GM19328 (cell line): Measurements from ENCODE around the gene MTHFD1L.

Experiments
- ATAC-seq: cut with Tn5 transposase; IDR thresholded peaks from one replicate; pipeline ENCODE4 v1.9.1; 2021; ENCODE audit warnings: mild to moderate bottlenecking, moderate library complexity; ENCODE audit not compliant: unreplicated experiment

The MTHFD1L gene

DNA sequence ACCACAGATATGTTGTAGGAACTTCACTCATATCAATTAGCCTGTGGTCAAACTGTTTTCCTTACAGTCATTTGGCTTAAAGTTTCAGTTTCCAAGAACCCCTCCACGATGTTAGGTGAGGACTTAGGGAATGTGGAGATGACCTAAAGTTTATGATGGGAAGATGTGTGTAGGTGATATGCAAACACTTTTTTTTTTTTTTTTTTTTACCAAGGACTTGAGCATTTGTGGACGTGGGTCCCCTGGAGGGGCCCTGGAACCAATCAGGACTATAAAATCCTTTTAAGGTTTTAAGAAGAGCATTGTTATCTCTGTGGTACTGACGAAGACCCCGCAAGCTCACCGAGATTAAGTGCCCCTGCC, 478 bp upstream of the MTHFD1L start:
- ATAC-seq: no peak

DNA sequence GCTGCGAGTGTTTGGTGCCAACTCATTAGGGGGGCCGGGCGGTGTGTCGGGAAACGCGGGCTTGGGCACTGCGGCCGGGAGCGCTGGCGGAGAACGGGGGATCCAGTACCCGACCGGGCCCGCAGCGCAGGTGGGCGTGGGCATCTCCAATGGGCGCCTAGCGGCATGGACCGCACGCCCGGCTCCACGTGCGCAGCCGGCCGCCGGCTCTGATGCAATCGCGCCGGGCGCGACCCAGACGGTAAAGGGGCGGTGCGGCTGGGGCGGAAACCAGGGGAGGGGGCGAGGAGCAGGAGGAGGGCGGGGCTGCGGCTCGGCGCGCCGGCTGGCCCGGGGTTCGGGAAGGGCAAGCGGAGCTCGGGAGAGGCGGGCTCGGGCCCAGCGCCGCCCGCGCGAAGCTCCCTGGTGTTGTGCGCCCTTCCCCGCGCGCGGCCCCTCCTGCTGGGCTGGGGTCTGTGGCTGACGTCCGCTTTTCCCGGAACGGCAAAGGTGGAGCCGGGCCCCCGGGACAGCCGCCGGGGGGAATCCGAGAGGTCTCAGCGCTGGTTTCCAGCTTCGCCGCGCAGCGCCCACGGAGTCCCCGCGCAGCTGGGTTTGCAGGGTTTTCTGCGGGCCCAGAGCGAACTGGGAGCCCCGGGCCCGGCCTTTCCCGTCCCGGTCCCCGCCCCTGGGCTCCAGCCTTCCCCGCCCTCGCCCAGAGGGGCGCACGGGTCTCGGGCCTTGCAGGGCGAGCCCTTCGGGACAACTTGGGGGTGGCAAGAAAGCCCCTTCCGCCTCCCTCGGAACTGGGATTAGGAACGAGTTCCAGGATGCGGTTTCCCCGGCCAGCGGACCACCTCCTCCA, 867 bp downstream of the MTHFD1L start:
- ATAC-seq: peak; percentile 75

DNA sequence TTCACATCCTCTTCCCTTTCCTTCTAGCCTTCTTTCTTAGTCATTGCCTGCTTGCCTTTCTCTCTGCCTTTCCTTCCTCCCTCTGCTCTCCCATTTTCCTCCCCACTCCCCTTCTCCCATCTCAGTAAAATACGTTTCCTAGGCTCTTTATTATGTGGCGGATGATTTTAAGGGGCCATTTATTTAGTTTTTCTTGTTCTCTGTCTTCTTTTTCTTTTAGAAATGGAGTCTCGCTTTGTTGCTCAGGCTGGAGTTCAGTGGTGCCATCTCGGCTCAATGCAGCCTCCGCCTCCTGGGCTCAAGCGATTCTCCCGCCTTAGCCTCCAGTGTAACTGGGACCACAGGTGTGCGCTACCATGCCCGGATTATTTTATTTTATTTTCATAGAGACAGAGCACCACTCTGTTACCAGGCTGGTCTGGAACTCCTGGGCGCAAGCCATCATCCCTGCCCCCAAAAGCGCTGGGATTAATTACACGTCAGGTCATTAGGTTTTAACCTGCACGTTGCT, 1.5 kb downstream of the MTHFD1L start:
- no peak for ATAC-seq

DNA sequence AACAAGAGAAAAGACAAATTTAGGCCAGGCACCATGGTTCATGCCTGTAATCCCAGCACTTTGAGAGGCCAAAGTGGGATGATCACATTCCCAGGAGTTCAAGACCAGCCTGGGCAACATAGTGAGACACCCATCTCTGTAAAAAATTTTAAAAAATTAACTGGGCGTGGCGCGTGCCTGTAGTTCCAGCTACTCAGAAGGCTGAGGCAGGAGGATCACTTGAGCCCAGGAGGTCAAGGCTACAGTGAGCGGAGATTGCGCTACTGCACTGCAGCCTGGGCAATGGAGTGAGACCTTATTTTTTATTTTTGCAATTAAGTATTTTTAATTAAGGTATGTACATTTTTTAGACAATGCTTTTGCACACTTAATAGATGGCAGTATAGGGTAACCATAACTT, 3.3 kb downstream of the MTHFD1L start:
- no peak for ATAC-seq

DNA sequence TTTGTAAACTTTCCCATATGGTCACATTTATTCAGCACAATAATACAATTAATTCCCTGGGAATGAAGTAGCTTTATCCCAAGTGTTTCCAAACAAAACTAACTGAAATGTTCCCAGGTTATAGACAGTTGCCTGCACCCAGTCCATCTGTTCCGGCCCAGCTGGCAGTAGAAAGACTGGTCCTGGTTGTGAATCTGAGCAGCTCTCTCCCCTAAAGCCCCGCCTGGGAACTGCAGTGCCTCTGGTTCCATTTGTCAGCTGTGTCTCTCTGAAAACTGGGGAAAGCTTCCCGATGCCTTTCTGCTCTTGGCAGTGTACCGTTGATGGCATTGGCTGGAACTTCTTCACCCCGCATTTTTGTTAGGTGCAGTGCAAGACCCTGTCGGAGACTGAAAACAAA, 8.7 kb downstream of the MTHFD1L start:
- ATAC-seq: no peak

DNA sequence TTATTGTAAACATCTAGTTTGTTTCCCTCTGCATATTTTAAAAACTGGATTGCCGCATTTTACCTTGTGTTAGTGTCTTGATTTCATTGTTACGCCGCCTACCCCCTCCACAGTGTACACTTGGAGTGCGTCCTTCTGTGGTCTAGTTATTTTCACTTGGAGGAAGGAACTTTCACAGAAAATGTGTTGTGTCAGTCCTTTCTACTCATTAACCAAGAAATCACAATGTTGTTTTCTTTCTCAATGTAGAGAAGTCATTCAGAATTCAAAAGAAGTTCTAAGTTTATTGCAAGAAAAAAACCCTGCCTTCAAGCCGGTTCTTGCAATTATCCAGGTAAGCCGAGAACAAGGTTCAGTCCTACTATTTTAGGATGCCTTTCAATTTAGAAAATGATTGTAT, 10.3 kb downstream of the MTHFD1L start:
- ATAC-seq: no peak

DNA sequence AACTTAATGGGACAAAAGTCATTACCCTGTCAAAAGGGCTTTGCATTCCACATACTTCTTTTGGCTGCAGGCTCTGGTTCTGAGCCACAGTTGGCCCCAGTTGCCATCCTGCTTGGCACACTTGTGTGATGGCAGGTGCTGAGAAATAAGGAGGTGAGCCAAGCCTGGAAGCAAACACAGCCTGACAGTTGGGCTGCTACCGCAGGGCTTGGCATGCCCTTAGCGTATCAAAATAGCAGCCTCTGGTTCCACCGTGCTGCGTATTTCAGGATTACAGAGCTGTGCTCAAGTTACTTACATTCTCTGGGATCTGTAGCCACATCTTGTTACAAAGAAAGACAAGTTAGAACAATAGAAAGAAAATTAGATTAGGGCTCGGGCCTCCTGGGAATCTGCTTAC, 11.1 kb downstream of the MTHFD1L start:
- no peak for ATAC-seq

DNA sequence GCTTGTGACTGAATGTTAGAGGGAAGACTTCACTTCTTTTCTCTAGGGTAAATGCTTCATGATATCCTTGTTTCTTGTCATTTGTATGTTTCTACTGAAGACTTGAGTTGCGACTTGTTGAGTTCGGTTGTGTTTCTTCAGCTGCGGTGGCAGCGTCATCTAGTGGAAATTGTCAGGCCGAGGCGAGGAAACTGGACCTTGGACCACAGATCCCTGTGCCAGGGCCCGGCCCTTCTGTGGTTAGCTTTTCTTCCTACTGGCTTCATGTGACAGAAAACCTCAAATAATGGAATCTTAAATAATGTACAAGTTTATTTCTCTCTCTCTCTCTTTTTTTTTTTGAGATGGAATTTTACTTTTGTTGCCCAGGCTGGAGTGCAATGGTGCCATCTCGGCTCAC, 12.4 kb downstream of the MTHFD1L start:
- no peak for ATAC-seq

DNA sequence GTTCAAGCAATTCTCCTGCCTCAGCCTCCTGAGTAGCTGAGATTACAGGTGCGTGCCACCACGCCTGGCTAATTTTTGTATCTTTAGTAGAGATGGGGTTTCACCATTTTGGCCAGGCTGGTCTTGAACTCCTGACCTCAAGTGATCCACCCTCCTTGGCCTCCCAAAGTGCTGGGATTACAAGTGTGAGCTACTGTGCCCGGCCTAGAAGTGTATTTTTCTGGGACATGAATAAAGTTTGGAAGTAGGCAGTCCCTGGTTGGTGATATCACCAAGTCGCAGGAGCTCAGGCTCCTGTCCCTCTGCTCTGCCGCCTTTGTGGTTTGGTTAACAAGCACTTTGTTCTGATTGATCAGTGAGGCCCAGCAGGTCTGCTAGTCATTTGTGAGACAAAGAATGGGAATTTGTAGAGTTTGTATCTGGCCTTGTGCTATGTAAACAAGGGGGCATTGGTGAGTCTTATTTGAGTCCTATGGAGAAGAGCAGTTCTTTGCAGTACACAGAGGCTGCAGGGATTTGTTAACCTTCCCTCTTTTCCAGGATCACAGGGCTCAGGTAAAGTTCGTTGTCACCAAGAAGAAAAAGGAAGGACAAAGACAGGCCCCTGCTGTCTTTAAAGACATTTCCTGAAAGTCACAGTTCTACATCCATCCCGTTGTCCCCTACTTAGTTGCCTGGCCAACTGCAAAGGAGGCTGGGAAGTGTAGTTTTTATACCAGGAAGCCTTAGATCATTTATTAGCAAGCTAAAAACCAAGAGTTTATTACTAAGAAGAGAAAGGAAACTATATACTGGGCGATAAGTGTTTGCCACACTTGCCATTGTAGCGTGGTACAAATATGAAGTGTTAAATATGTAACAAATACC, 13.1 kb downstream of the MTHFD1L start:
- ATAC-seq: no peak

DNA sequence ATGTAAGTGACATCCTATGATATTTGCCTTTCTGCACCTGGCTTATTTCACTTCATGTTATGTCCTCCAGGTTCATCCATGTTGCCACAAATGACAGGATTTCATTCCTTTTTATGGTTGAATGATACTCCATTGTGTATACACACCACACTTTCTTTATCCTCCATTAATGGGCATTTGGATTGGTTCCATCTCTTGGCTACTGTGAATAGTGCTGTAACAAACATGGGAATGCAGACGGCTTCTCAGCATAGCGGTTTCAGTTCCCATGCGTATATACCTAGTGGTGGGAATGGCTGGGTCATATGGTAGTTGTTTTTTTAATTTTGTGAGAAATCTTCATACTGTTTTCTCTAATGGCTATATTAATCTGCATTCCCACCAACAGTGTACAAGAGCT, 14.8 kb downstream of the MTHFD1L start:
- no peak for ATAC-seq

DNA sequence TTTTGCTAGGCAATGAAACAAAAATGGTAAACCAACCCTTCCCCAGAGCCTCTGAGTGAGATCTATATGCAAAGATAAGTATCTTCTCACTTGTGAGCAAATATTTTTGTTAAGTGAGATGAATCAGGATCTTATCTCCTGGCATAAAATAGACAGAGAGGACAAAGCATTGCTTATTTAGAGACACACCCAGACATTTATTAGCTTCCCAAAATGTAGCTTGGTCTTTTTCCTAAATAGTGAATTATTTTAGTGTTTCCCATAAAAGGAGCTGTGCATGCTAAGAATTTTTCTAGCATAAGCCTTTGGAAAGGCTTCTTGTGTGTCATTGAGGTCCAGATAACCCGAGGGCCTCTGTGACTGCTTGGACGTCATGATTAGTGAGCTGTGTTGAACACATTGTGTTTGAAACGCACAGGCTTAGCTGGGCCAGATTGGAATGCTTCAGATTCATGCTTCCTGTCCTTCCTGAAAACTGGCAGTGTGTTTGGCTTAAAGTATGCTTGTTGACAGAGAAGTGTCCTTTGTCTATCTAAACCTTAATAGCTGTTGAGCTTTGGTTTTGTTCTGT, 16.5 kb downstream of the MTHFD1L start:
- ATAC-seq: no peak

DNA sequence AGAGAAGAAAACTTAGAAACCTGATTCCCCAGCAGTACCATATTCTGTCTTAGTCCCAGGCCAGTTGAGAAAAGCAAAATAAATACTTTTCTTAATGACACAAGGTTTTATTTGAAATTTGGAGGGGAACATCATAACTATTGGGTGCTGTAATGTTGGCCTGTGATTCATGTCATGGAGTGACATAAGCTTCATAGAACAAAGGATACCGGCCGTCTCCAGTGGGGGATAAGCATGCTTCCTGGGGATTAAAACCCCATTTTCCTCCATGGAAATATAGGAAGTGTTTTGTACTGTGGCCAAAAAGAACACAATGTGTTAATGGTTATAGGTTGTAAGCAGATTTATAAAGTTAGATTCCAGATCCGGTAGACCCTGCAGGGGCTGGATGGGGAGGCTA, 18.0 kb downstream of the MTHFD1L start:
- ATAC-seq: no peak

DNA sequence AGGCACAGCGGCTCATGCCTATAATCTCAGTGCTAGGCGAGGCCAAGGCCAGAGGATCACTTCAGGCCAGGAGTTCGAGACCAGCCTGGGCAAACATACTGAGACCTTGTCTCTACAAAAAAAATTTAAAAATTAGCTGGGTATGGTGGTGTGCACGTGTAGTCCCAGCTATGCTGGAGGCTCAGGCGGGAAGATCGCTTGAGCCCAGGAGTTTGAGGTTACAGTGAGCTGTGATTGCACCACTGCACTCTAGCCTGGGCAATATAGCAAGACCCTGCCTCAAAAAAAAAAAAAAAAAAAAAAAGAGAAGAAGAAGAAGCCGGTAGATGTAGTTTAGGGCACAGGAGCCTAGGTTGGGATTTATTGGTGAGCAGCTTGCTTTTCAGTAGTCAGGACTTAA, 20.7 kb downstream of the MTHFD1L start:
- no peak for ATAC-seq

DNA sequence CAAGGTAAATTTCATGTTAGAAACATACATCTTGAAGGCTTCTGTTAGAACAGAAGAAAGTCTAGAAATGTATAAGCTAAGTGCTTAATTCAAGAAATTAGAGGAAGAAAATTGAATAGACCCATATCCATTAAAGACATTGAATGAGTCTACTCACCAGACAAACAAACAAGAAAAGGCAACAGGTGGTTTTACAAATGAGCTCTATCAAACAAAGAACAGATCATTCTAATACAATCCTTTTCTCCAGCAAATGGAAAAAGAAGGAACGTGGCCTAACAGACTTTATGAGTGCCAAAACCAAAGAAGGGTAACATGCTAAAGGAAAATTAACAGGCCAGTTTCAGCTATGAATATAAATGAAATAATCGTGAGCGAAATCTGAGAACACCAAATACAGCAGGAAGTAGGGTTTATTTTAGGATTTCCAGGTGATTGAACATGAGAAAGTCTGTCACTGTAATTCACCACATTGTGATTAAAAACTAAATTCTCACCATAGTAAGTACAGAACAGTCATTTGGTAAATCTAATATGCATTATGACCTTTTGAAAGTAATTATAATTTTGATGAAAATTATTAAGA, 22.6 kb downstream of the MTHFD1L start:
- ATAC-seq: no peak

DNA sequence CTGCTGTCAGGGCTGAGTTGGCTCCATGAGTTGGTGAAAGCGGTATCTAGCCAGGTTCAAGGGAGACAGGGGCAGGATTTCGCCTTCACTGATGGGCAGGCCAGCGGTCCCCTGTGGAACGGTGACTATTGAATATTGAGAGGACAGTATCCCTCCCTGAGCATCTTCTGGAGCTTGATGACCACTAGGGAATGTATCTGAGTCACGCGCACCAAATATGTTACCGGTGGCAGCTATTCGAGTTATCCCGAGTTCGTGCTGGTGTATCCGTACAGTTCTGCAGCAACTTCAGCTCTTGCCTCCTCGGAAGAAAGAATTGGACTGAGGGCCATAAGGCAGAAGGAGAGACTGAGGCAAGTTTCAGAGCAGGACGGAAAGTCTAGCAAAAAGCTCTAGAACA, 24.8 kb downstream of the MTHFD1L start:
- no peak for ATAC-seq

DNA sequence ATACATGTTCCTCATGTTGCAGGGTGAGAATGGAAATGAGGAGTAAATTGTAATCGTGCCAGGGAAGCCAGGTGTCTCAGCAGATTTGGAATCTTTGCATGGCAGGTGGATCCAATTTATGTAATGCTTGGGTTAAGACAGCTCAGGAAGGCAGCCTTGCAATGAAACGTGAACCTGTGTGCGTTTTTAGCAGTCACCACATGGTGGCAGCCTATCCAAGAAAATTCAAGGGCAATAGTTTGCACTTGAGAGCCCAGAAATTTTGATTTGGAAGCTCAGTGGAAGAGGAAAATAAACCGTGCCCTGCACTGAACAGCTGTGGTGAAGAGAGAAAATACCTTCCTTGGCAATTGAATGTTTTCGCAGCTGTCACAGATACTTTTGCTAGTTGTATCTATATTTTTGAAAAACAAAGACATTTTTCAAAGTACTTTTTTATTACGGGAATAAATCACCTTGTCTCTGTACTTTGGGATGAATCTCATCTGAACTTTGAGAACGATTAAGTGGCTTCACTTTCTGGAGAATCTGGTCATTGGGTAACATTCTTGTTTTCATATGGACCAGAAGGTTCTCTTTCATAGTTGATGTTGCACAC, 26.5 kb downstream of the MTHFD1L start:
- no peak for ATAC-seq

DNA sequence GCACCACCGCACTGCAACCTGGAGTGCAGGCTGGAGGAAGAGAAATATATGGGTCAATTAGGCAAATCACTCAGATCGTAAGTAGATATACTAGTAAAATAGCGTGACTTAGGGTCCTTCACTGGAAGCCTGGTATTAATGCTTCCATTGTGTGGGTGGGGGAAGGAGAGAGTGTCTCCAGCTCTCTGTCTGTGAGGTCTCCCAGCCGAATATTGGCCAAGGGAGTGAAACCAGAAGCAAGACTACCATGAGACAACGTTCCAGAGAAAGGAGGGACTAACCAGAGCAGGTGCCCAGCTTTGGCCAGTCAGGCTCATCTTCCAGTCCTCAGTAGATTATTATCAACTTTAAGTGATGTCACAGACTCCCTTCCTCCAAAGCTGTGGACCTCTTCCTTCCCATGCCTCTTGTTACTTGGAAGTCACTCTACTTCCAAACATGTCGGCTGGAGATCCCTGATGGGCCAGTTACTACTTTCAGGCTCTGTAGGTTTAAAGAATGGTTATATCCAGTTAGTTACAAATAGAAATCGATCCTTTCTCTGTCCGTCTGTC, 28.8 kb downstream of the MTHFD1L start:
- no peak for ATAC-seq

DNA sequence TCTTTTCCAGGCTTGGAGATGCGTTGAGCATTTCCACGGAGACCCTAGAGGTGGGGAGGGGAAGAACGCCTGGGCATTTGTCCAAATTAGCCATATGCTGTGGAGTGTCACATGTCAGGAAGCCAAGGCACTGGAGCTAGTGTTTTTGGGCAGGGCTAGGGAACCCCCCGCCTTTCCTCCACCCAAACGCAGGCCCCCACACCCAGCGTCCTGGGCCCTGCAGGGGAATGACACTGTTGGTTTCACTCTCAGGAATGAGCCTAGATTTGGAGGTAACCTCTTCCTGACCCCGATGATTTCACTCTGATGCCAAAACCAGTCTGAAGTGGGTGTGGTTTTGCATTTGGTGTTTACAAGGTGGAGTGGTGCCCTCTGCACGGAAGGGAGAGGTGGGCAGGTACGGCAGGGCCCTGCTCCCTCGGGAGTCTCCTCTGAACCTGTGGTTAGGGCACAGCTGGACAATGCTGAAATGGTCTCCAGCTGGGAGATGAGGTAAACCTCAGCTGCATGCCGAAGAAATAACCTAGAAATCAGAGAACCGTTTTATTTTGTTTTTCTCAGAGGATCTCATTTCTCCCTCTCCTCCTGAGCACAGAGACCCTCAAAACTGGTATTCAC, 29.5 kb downstream of the MTHFD1L start:
- no peak for ATAC-seq

DNA sequence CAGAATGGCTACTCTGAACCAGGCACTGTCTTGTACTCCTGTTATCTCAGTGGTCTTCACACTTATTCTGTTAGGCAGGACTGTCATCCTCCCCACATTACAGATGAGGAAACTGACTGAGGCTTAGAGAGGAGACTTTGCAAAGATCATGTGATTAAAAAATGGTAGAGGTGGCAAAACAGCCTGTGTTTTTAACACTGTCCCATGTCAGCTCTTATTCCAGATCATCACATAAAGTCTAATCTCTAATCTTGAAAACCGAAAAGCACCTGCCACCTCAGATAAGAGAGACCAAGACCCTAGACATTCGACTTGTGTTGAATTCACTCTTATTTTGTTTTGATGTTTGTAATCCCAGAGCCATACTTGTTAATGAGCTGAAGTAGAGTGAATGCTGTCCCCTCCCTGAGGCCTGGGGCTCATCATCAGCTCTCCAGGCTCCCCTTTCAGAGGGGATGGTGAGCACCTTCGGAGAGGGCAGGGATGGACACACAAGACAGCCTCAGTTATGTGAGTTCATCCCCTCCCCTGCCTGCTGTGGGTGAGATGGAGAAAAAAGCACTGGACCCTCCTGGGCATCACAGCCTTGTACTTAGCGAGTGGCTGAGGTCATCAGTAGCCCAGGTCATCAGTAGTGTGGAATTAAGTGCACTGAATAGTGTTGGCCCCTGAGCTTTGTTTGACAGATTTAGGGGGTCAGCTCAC, 30.6 kb downstream of the MTHFD1L start:
- no peak for ATAC-seq
